Mucosa of rectum (tissue), 2 donors: ENCODE data around the gene ZSWIM4.

Experiments used
- H3K27ac ChIP-seq, 2 donors: one replicate each; pipeline ENCODE4 v1.7.0; 2013; ENCODE audit warnings: inconsistent platforms in 2 of 2, low read depth in 2 of 2, low read length in 2 of 2
- H3K27me3 ChIP-seq, 2 donors: one replicate each; pipeline ENCODE4 v1.7.0; 2013; ENCODE audit warnings: low read length in 2 of 2; ENCODE audit not compliant: control insufficient read depth in 2 of 2, insufficient read depth in 2 of 2
- H3K36me3 ChIP-seq, 2 donors: one replicate each; pipeline ENCODE4 v1.7.0; 2013; ENCODE audit warnings: low read length in 2 of 2; ENCODE audit not compliant: control insufficient read depth in 2 of 2, insufficient read depth in 2 of 2
- H3K4me1 ChIP-seq, 2 donors: one replicate each; pipeline ENCODE4 v1.7.0; 2013; ENCODE audit warnings: low read length in 2 of 2, mild to moderate bottlenecking in 1 of 2; ENCODE audit not compliant: control insufficient read depth in 2 of 2, insufficient read depth in 2 of 2
- H3K4me3 ChIP-seq, 2 donors: one replicate each; pipeline ENCODE4 v1.7.0; 2013; ENCODE audit warnings: low read length in 2 of 2
- H3K9ac ChIP-seq, 2 donors: one replicate each; pipeline ENCODE4 v1.7.0; 2013; ENCODE audit warnings: low read length in 2 of 2, low read depth in 1 of 2, mild to moderate bottlenecking in 1 of 2
- H3K9me3 ChIP-seq, 2 donors: one replicate each; pipeline ENCODE4 v1.7.0; 2013; ENCODE audit warnings: low read length in 2 of 2; ENCODE audit not compliant: control insufficient read depth in 2 of 2
- donor health status: healthy.
- donor health status: Normal muscosa, but diverticular disease.

Gene ZSWIM4

DNA sequence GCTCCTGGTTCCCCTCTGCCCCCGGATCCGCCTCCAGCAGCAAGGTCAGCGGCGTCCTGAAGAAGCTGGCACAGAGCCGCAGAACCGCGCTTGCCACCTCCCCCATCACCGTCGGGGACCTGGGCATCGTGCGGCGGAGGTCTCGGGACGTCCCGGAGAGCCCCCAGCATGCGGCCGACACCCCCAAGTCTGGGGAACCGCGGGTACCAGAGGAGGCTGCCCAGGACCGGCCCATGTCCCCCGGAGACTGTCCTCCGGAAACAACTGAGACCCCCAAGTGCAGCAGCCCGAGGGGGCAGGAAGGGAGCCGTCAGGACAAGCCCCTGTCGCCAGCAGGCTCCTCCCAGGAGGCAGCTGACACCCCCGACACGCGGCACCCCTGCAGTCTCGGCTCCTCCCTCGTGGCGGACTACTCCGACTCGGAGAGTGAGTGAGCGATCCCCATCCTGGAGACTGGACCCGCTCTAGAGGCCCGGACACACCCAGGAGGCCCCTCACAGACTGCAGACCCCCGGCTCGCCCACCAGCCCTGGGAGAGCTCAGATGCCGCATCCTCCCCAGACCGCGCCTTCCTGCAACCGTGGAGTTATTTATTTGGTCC is 32.5 kb upstream of the ZSWIM4 start:
- H3K4me3 ChIP-seq: no peak overlapping the region
- H3K27ac ChIP-seq: no peak overlapping the region
- peaks cover 25 to 35% of the 10 kb centered on the region in 2 donors for H3K36me3 ChIP-seq
- H3K4me1 ChIP-seq: peaks cover 5 to 9% of the 10 kb centered on the region in 2 donors
- no peak overlapping the region for H3K9ac ChIP-seq
- no peaks in the 10 kb centered on the region for H3K9me3 ChIP-seq
- H3K27me3 ChIP-seq: no peaks in the 10 kb centered on the region

DNA sequence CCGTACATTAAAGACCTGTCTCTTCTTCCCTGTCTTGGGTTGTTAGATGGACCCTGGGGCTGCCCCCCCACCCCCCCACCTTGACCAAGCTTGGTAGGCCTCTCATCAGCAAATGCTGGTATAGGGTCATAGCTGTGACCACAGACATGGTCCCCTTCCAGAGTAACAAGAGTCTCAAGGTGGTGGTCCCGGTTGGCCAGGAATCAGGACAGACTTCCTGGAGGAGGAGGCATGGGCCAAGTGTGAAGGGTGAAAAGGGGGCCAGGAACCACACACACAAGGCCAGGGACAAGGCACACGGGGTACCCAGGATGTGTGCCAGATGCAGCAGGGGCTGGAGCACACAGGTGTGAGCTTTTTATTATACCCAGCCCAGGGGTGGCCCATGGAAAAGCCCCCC is 32.0 kb upstream of the ZSWIM4 start:
- Histone ChIP-seq H3K4me3 (no peak overlapping the region), H3K27ac (no peak overlapping the region), H3K9me3 (no peaks in the 10 kb centered on the region), H3K27me3 (no peaks in the 10 kb centered on the region), H3K4me1 (peaks cover 5 to 9% of the 10 kb centered on the region in 2 donors), H3K9ac (no peak overlapping the region), H3K36me3 (peaks cover 20 to 30% of the 10 kb centered on the region in 2 donors)

DNA sequence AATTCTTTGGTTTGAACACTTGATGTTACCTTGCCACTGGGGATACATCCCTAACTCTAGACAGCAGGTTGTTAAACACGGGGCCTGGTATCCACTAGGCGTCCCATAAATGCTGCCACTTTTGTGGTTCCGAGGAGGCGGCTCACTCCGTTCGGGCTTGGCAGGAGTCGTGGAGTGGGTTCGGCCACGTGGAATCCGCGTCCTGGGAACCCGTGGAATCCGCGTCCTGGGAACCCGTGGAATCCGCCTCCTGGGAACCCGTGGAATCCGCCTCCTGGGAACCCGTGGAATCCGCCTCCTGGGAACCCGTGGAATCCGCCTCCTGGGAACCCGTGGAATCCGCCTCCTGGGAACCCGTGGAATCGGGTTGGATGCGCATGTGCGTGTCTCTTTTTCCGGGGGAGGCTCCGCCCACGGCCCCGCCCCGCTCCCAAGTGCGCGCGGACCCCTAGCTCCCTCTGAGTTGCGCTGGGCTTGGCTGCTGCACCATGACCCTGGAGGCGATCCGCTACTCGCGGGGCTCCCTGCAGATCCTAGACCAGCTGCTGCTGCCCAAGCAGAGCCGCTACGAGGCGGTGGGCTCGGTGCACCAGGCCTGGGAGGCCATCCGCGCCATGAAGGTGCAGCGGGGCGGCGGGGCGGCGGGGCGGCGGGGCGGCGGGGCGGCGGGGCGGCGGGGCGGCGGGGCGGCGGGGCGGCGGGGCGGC is 31.0 kb upstream of the ZSWIM4 start, which contains the start of gene MRI1:
Gene MRI1 (plus strand): TSS at position 422 of the 707 bp plus-strand sequence. CDS start 67 bp downstream, at position 489.
- Histone ChIP-seq H3K4me1 (peaks cover 5 to 9% of the 10 kb centered on the region in 2 donors), H3K9ac (peak within 1 kb of the TSS; percentile 63 to 73), H3K36me3 (peaks cover 19 to 28% of the 10 kb centered on the region in 2 donors), H3K9me3 (no peaks in the 10 kb centered on the region), H3K27ac (peak within 1 kb of the TSS; percentile 57 to 71), H3K4me3 (peak within 1 kb of the TSS; percentile 76 to 81), H3K27me3 (no peaks in the 10 kb centered on the region)

DNA sequence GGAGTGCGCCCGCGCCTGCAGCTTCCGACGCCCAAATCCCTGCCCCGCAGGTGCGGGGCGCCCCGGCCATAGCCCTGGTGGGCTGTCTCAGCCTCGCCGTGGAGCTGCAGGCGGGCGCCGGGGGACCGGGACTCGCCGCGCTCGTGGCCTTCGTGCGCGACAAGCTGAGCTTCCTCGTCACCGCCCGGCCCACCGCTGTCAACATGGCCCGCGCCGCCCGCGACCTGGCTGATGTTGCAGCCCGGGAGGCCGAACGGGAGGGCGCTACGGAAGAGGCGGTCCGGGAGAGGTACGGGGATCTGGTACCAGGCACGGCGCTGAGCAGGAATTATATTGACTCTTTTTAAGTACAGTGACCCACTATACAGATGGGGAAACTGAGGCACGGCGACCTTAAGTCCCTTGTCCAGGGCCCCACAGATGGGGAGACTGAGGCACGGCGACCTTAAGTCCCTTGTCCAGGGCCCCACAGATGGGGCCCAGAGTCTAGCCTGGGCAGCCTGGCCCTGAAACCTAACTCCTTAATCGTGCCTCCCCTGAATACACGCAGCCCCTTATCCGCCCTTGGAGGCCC is 30.3 kb upstream of the ZSWIM4 start:
- H3K9ac ChIP-seq: peak overlapping the region; percentile 9 to 63
- peaks cover 19 to 25% of the 10 kb centered on the region in 2 donors for H3K36me3 ChIP-seq
- H3K27me3 ChIP-seq: no peaks in the 10 kb centered on the region
- peak overlapping the region; percentile 76 to 81 for H3K4me3 ChIP-seq
- H3K4me1 ChIP-seq: peaks cover 5 to 9% of the 10 kb centered on the region in 2 donors
- no peaks in the 10 kb centered on the region for H3K9me3 ChIP-seq
- H3K27ac ChIP-seq: peak overlapping the region in 1 of 2 donors; percentile 71

DNA sequence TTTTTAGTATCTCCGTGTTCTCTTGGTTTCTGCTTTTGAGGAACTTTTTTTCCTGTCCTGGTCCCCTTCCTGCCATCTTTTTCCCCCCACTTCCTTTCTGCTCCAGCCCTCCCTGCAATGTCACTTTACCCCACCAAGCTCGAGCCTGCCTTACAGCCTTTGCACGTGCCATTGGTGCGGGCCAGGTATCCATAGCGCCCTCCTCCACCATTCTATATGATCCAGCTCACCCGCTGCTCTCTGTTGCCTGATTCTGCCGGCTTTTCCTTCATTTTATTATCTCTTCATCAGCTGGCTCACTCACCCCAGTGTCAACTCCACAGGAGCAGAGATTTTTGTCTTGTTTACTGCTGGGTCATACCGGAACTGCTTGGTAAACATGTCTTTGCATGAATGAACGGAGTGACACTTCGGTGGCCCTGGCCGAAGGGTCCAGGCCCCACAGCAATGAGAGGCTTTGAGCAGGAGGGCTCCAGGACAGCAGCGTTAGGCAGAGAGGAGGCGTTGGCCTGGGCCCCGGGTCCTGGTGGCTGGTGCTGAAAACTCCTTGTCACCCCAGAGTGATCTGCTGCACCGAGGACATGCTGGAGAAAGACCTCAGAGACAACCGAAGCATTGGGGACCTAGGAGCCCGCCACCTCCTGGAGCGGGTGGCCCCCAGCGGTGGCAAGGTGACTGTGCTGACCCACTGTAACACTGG is 29.7 kb upstream of the ZSWIM4 start:
- H3K9ac ChIP-seq: peak overlapping the region; percentile 9 to 63
- no peaks in the 10 kb centered on the region for H3K27me3 ChIP-seq
- H3K36me3 ChIP-seq: peaks cover 14 to 21% of the 10 kb centered on the region in 2 donors
- peaks cover 5 to 9% of the 10 kb centered on the region in 2 donors for H3K4me1 ChIP-seq
- peak overlapping the region; percentile 76 to 81 for H3K4me3 ChIP-seq
- H3K27ac ChIP-seq: peak overlapping the region in 1 of 2 donors; percentile 71
- no peaks in the 10 kb centered on the region for H3K9me3 ChIP-seq

DNA sequence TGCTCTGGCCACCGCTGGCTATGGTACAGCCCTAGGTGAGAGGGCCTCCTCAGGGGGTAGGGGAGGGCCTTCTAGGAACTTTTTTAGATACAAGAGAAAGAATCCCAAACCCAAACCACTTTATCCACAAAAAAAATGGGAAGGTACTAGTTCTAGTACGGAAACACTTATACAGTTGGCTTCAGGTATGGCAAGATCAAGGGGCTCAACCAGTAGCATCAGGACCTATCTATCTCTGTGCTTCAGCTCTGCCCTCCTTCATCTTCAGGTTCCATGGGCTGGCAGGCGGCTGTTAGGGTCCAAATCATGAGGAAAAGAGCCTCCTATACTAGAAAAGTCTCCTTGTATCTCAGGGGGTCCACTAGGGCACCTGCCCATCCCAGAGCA is 29.2 kb upstream of the ZSWIM4 start:
- Histone ChIP-seq H3K36me3 (peaks cover 13 to 19% of the 10 kb centered on the region in 2 donors), H3K9ac (no peak overlapping the region), H3K27ac (no peak overlapping the region), H3K4me1 (peaks cover 5 to 9% of the 10 kb centered on the region in 2 donors), H3K4me3 (no peak overlapping the region), H3K9me3 (no peaks in the 10 kb centered on the region), H3K27me3 (no peaks in the 10 kb centered on the region)

DNA sequence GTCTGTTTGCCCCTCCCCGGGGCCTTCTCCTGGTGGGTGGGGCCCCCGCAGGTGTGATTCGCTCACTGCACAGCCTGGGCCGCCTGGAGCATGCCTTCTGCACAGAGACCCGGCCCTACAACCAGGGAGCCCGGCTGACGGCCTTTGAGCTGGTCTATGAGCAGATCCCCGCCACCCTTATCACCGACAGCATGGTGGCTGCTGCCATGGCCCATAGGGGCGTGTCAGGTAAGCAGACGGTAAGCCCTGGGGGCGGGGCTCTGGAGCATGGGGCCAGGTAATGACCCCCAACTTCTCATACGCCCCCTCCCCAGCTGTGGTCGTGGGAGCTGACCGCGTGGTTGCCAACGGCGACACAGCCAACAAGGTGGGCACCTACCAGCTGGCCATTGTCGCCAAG is 26.7 kb upstream of the ZSWIM4 start:
- Histone ChIP-seq H3K9me3 (no peaks in the 10 kb centered on the region), H3K4me3 (no peak overlapping the region), H3K4me1 (peaks cover 5 to 9% of the 10 kb centered on the region in 2 donors), H3K36me3 (peaks cover 11 to 16% of the 10 kb centered on the region in 2 donors), H3K9ac (no peak overlapping the region), H3K27ac (no peak overlapping the region), H3K27me3 (no peaks in the 10 kb centered on the region)

DNA sequence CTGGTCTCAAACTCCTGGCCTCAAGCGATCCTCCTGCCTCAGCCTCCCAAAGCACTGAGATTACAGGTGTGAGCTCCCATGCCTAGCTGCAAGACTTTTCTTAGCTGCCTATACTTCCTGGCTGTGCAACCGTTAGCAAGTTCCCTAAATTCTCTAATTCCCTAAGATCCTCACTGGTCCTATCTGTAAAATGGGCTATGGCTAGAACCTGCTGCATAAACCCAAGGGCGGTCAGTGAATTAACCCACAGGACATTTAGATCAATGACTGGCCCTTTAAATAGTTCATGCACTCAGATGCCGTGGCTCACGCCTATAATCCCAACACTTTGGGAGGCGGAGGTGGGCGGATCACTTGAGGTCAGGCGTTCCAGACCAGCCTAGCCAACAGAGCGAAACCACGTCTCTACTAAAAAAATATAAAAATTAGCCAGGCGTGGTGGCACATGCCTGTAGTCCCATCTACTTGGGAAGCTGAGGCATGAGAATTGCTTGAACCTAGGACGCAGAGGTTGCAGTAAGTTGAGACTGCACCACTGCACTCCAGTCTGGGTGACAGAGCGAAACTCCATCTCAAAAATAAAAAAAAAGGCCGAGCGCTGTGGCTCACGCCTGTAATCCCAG is 25.1 kb upstream of the ZSWIM4 start:
- H3K4me3 ChIP-seq: no peak overlapping the region
- H3K4me1 ChIP-seq: peaks cover 2 to 6% of the 10 kb centered on the region in 2 donors
- H3K9ac ChIP-seq: no peak overlapping the region
- H3K27me3 ChIP-seq: no peaks in the 10 kb centered on the region
- peaks cover 11 to 16% of the 10 kb centered on the region in 2 donors for H3K36me3 ChIP-seq
- H3K9me3 ChIP-seq: no peaks in the 10 kb centered on the region
- no peak overlapping the region for H3K27ac ChIP-seq

DNA sequence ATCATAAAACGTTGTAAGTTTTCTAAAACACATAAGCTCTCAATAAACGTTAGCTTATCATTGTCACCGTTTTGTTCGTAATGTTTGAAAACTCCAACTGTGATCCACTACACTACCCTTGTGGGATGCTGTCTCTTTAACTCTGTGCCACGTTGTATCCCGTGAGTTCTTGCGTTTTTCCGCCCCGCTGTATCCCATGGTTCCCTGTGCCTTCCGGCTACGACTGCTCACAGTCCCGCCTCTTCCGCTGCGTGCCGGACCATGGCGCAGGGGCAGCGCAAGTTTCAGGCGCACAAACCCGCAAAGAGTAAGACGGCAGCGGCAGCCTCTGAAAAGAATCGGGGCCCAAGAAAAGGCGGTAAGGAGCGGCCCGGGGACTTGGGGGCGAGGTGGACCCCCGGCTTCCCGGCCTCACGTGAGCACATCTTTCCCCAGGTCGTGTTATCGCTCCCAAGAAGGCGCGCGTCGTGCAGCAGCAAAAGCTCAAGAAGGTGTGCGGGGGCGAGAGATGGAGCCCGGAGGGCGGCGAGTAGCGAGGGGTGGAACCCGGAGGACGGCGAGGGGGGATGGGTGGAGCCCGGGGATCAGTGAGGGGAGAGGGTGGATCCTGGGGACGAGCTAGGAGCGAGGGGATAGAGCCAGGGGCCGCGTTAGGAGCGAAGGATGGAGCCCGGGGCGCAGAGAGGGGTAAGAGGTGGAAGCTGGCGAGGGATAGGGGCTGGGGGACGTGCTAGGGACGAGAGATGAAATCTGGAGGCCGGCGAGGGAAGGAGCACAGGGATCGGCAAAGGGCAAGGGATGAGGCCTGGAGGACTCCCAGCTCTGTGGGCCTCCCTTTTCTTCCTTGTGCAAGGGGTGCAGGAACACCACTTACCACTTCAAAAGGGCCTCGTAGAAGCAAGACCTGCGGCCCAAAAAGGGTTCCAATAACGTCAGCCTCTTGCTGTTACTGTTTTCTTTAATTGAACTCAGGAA is 20.7 kb upstream of the ZSWIM4 start, which contains the start of gene C19orf53:
Gene C19orf53 (plus strand): TSS at position 240 of the 975 bp plus-strand sequence. CDS start 22 bp downstream, at position 262.
- H3K36me3 ChIP-seq: peaks cover 23 to 30% of the 10 kb centered on the region in 2 donors
- H3K27me3 ChIP-seq: no peaks in the 10 kb centered on the region
- peaks cover 8% of the 10 kb centered on the region in 2 donors for H3K4me1 ChIP-seq
- no peaks in the 10 kb centered on the region for H3K9me3 ChIP-seq
- H3K9ac ChIP-seq: peak within 1 kb of the TSS; percentile 85 to 96
- H3K4me3 ChIP-seq: peak within 1 kb of the TSS; percentile 90 to 92
- H3K27ac ChIP-seq: peak within 1 kb of the TSS; percentile 45 to 84
